ENCODE results near the gene OR7C1. TPM values are rescaled to one million over a fixed set of nuclear protein-coding genes. Genes with fewer than 3 reads are reported as not detected.

OR7C1 gene
- not detected for polyA plus RNA-seq

DNA sequence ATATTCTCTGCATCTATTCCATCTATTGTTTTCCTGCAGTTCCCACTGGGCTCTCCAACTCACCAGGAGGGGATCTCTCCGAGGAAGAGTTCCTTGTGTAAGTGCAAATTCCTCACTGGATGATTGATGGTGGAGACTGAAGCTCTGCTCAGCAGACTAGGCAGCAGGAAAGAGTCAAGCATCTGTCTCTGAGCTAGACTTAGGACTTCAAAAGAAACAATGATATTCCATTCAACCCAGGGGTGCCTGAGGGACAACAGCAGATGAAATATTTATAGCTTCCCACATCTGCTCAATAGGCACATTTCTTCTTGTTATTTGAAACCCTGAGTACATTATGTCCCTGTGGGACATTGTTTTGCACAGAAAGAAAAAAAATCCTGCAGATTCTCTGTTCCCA, at the start of gene OR7C1, which contains the start of gene OR7A5:
Gene OR7C1, minus strand, starts transcription at position 175 of the 400 bp plus-strand sequence. CDS start 35,049 bp downstream, outside the sequence.
Gene OR7A5, minus strand, starts transcription at position 175 of the 400 bp plus-strand sequence. CDS start 6,944 bp downstream, outside the sequence.
- Mint-ChIP-seq H3K4me3 (no peak within 1 kb of the TSS), H3K9me3 (peaks cover 0 to 5% (median 0%) of the 10 kb centered on the region in 3 donors), H3K27me3 (peaks cover 4% of the 10 kb centered on the region), H3K4me1 (peaks cover 0 to 4% (median 0%) of the 10 kb centered on the region in 3 donors), H3K27ac (no peak within 1 kb of the TSS), H3K36me3 (no peaks in the 10 kb centered on the region)

GRCh38 chr19:14871619-14872230, 36.7 kb upstream of the OR7C1 start:
- Mint-ChIP-seq H3K27me3 (peaks cover 13% of the 10 kb centered on the region), H3K27ac (no peak overlapping the region), H3K9me3 (no peaks in the 10 kb centered on the region), H3K36me3 (no peaks in the 10 kb centered on the region), H3K4me1 (no peaks in the 10 kb centered on the region), H3K4me3 (no peak overlapping the region)

DNA sequence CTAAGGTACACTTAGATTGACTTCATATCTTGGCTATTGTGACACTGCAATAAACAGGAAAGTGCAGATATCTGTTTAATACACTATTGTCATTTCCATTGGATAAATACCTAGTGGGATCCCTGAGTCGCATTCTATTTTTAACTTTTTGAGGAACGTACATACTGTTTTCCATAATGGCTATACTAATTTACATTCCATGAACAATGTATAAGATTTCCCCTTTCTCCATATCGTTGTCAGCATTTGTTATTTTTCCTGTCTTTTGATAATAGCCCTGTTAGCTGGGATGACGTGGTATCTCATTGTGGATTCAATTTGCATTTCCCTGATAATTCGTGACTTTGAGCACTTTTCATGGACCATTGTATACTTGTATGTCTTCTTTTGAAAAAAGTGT, 33.5 kb upstream of the OR7C1 start:
- Mint-ChIP-seq H3K27ac (no peak overlapping the region), H3K4me1 (no peaks in the 10 kb centered on the region), H3K36me3 (no peaks in the 10 kb centered on the region), H3K27me3 (peaks cover 8% of the 10 kb centered on the region), H3K9me3 (no peaks in the 10 kb centered on the region), H3K4me3 (no peak overlapping the region)

DNA sequence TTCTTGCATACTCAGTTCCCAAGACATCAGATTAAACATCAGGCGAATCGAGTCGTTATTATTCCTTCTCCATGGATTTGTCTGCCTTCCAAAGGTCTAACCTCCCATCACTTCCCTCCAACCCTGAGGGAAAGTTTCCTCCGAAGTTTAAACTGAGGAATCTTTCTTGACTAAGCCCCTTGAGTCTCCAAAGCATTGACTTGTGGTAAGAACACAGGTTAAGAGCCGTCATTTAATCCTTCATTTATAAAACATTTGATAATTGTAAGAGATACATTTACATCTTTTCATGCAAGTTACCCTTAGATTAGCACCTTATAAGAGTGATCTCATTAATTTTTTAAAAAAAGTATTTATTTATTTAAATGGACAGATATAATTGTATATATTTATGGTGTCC, 13.8 kb upstream of the OR7C1 start, which contains the start of gene OR7A10:
Gene OR7A10, minus strand, starts transcription at position 101 of the 400 bp plus-strand sequence. CDS start 7,045 bp downstream, outside the sequence.
- no peak within 1 kb of the TSS for H3K4me3 Mint-ChIP-seq
- H3K27me3 Mint-ChIP-seq = peaks cover 8% of the 10 kb centered on the region
- no peak within 1 kb of the TSS for H3K27ac Mint-ChIP-seq
- no peaks in the 10 kb centered on the region for H3K36me3 Mint-ChIP-seq
- H3K4me1 Mint-ChIP-seq = peaks cover 0 to 3% (median 0%) of the 10 kb centered on the region in 3 donors
- H3K9me3 Mint-ChIP-seq = peaks cover 0 to 4% (median 0%) of the 10 kb centered on the region in 3 donors

GRCh38 chr19:14843578-14843977, 8.6 kb upstream of the OR7C1 start:
- H3K9me3 Mint-ChIP-seq = peaks cover 0 to 4% (median 0%) of the 10 kb centered on the region in 3 donors
- H3K27me3 Mint-ChIP-seq = peaks cover 17% of the 10 kb centered on the region
- no peak overlapping the region for H3K27ac Mint-ChIP-seq
- peaks cover 0 to 1% (median 0%) of the 10 kb centered on the region in 3 donors for H3K4me1 Mint-ChIP-seq
- H3K4me3 Mint-ChIP-seq = no peak overlapping the region
- no peaks in the 10 kb centered on the region for H3K36me3 Mint-ChIP-seq

- peaks cover 0 to 1% (median 0%) of the 10 kb centered on the region in 3 donors for H3K4me1 Mint-ChIP-seq
- H3K4me3 Mint-ChIP-seq = no peak overlapping the region
- H3K9me3 Mint-ChIP-seq = peaks cover 0 to 4% (median 0%) of the 10 kb centered on the region in 3 donors
- H3K27ac Mint-ChIP-seq = no peak overlapping the region
- H3K36me3 Mint-ChIP-seq = no peaks in the 10 kb centered on the region
- peaks cover 17% of the 10 kb centered on the region for H3K27me3 Mint-ChIP-seq
Observed at GRCh38 chr19:14843169-14843568, 8.2 kb upstream of the OR7C1 start.

- Mint-ChIP-seq H3K27ac (no peak overlapping the region), H3K36me3 (no peaks in the 10 kb centered on the region), H3K4me1 (peaks cover 0 to 1% (median 0%) of the 10 kb centered on the region in 3 donors), H3K9me3 (peaks cover 0 to 6% (median 0%) of the 10 kb centered on the region in 3 donors), H3K27me3 (peaks cover 19% of the 10 kb centered on the region), H3K4me3 (no peak overlapping the region)
Observed at GRCh38 chr19:14840206-14840605, 5.2 kb upstream of the OR7C1 start.

GRCh38 chr19:14837391-14837790, 2.4 kb upstream of the OR7C1 start:
- Mint-ChIP-seq H3K4me1 (no peaks in the 10 kb centered on the region), H3K9me3 (peaks cover 0 to 5% (median 0%) of the 10 kb centered on the region in 3 donors), H3K27ac (no peak overlapping the region), H3K4me3 (no peak overlapping the region), H3K27me3 (peaks cover 10% of the 10 kb centered on the region), H3K36me3 (no peaks in the 10 kb centered on the region)

DNA sequence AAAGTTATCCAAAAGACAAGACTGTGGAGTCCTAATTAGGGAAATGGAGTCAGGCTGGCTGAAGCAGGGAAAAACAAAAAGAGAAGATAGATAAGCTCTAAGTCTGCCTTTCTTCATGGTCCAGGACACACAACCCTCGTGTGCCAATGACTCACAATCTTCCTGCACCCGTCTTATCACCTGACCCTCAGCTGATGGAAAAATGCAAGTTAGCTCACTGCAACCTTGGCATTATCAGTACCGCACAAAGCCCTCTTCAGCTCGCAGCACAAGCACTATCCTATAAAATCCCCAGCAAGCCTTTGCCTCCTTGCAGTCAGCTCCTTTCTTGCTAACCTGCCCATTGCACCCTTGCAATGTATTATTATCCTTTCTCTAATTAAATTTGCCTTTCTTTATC, 4.3 kb downstream of the OR7C1 start:
- peaks cover 0 to 4% (median 0%) of the 10 kb centered on the region in 3 donors for H3K9me3 Mint-ChIP-seq
- no peak overlapping the region for H3K27ac Mint-ChIP-seq
- peaks cover 0 to 4% (median 0%) of the 10 kb centered on the region in 3 donors for H3K4me1 Mint-ChIP-seq
- H3K27me3 Mint-ChIP-seq = peaks cover 11% of the 10 kb centered on the region
- H3K36me3 Mint-ChIP-seq = peaks cover 2% of the 10 kb centered on the region
- H3K4me3 Mint-ChIP-seq = no peak overlapping the region

DNA sequence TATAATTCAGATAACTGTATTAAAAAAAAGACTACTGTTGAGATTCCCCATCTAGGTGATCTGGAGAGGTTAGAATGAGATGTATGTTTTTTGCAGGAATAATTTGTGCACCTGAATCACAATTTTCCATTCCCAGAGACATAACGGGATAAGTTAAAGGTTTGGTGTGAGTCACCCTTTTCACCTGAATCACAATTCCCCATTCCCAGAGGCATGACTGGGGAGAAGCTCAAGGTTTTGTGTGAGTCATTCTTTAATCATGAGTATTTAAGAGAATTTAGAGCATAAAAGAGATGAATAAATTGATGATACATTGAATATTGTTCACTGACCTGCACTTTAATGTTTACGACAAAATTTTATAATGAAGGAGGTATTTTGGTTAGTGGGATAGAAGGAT, 9.0 kb downstream of the OR7C1 start:
- no peak overlapping the region for H3K27ac Mint-ChIP-seq
- H3K9me3 Mint-ChIP-seq = peaks cover 0 to 3% (median 0%) of the 10 kb centered on the region in 3 donors
- H3K27me3 Mint-ChIP-seq = peaks cover 23% of the 10 kb centered on the region
- peaks cover 0 to 8% (median 0%) of the 10 kb centered on the region in 3 donors for H3K4me1 Mint-ChIP-seq
- H3K36me3 Mint-ChIP-seq = peaks cover 3% of the 10 kb centered on the region
- no peak overlapping the region for H3K4me3 Mint-ChIP-seq

- Mint-ChIP-seq H3K27ac (no peak overlapping the region), H3K4me3 (peak overlapping the region in 1 of 4 donors; percentile 32), H3K27me3 (peaks cover 20% of the 10 kb centered on the region), H3K9me3 (peaks cover 0 to 6% (median 0%) of the 10 kb centered on the region in 3 donors), H3K4me1 (peaks cover 0 to 4% (median 0%) of the 10 kb centered on the region in 3 donors), H3K36me3 (peaks cover 3% of the 10 kb centered on the region)
Observed at GRCh38 chr19:14821937-14822336, 13.0 kb downstream of the OR7C1 start.

DNA sequence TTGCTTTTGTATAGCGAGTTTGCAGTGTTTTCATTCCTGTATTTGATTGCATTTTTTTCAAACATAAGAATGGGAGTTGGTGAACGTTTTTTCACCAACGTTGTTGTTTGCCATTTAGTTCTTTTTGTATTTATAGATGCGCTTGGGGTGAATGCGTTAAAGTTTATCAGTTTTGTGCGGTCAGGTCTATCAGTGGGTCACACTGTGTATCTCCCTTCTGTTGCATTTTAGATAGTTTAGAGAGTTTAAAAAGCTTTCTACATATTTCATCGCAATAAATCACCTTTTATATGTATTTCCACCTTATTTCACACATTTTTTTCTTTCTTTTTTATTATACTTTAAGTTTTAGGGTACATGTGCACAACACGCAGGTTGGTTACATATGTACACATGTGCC, 16.4 kb downstream of the OR7C1 start:
- peaks cover 1% of the 10 kb centered on the region for H3K27me3 Mint-ChIP-seq
- H3K36me3 Mint-ChIP-seq = peaks cover 2% of the 10 kb centered on the region
- H3K27ac Mint-ChIP-seq = no peak overlapping the region
- peaks cover 0 to 4% (median 0%) of the 10 kb centered on the region in 3 donors for H3K4me1 Mint-ChIP-seq
- peaks cover 0 to 5% (median 0%) of the 10 kb centered on the region in 3 donors for H3K9me3 Mint-ChIP-seq
- H3K4me3 Mint-ChIP-seq = peak overlapping the region in 1 of 4 donors; percentile 32

DNA sequence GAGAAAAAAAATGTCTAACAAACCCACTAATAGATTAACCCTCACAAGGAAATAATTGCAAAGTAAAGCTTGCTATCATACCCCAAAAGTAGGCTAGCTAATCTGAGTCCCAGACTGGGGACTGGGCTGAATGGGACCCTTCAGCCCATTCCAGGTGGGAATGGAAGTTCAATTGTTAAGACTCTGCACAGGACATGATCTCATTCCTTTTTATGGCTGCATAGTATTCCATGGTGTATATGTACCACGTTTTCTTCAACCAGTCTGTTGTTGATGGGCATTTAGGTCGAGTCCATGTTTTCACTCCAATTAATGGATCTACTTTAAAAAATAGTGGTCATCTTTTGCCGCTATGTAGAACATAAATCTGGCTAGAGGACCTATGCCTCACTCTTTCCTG, 17.9 kb downstream of the OR7C1 start:
- Mint-ChIP-seq H3K4me1 (peaks cover 0 to 4% (median 0%) of the 10 kb centered on the region in 3 donors), H3K36me3 (peaks cover 2% of the 10 kb centered on the region), H3K4me3 (no peak overlapping the region), H3K27me3 (no peaks in the 10 kb centered on the region), H3K27ac (no peak overlapping the region), H3K9me3 (peaks cover 0 to 5% (median 0%) of the 10 kb centered on the region in 3 donors)

DNA sequence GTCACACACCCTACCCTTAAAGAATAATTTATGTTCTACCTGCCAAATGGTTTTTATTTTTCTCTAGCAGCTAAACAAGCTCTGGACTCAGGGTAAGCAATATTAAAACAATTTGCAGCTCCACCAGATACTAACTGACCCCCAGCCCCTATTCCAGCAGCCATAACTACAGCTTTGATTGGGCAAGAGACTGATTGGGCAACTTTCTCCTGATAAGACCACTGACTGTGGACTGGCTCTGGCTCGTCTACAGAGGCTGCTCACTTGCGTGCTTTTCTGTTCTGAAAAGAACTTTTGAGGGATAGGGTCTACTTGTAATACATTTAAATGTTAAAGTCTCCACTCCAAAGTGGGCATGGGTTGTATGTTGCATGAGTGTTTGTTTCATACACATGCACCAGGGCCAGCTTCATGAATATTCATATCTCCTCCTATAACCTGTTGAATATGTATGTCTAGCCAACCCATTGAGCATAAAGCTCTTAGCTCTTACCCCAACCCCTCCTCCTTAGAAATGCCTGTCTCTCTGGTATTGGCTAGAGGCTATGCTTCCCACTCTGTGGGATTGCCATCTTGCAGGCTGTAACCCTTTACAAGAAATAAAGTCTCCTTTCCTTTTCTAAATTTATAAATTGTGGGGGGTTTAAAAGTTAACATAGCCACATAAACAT, 19.9 kb downstream of the OR7C1 start:
- peaks cover 0 to 3% (median 0%) of the 10 kb centered on the region in 3 donors for H3K9me3 Mint-ChIP-seq
- no peak overlapping the region for H3K4me3 Mint-ChIP-seq
- H3K27ac Mint-ChIP-seq = no peak overlapping the region
- H3K36me3 Mint-ChIP-seq = no peaks in the 10 kb centered on the region
- no peaks in the 10 kb centered on the region for H3K4me1 Mint-ChIP-seq
- H3K27me3 Mint-ChIP-seq = peaks cover 1% of the 10 kb centered on the region

DNA sequence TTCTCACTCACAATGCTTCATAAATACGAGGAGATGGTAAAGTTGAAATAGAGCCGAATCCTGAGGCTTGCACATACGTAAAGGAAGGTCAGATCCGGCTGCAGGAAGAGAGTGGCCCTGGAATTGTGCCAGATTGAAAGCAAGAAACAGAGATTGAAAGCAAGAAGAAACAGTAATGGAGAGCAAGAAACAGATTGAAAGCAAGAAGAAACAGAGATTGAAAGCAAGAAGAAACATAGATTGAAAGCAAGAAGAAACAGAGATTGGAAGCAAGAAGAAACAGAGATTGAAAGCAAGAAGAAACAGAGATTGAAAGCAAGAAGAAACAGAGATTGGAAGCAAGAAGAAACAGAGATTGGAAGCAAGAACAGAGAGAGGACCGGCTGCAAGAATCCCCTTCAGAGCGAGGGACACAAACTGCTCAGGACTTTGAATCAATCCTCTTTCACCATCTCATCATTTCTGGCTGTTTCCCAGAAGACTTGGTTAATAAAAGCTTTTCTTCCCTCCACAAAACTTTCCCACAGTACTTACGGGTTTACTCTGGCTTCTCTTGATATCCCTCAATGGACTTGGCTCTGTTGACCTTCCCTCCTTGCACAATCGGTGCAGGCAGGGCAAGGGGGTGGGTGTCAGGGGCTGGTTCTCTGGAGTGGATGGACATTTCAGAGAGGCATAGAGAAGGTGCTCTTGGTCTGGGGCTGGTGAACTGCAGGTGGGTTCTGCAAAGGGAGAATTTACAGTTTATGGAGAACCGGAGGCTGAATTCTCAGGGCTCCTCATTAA, 25.5 kb downstream of the OR7C1 start:
- no peak overlapping the region for H3K27ac Mint-ChIP-seq

More for the DNA sequence above, 25.5 kb downstream of the OR7C1 start:
- Mint-ChIP-seq H3K9me3 (no peaks in the 10 kb centered on the region), H3K4me1 (peaks cover 0 to 4% (median 2%) of the 10 kb centered on the region in 3 donors), H3K4me3 (peak overlapping the region in 1 of 4 donors; percentile 83), H3K36me3 (no peaks in the 10 kb centered on the region), H3K27me3 (peaks cover 8% of the 10 kb centered on the region)

All from IgD-negative memory B cell (primary cell).